Measurements from ENCODE around the gene PPP2R3A.

GRCh38 chr3:136141291-136141785 lies 175.8 kb downstream of the PPP2R3A start:
- no peak for TF ChIP-seq CTCF (IDR thresholded peaks at IDR 0.05)
- TF ChIP-seq POLR2AphosphoS5 (IDR thresholded peaks at IDR 0.05), result no peak
- TF ChIP-seq POLR2A (IDR thresholded peaks at IDR 0.05), result no peak

All from prostate gland (tissue), 2 donors.